NCI-H2107 treated with DMSO at 0.1 percent for 48 hours (cell line): ENCODE results near the gene PIP5K1C.
"Not testable (repeated sequence)": the region's sequence is repeated elsewhere in the genome, so short reads cannot be mapped to it uniquely, and the experiment has no call there.

Source experiments
- DNase-seq: peaks from one replicate; lab custom pipeline; 2025; ENCODE audit not compliant: unreplicated experiment; lab: John Stamatoyannopoulos, UW

PIP5K1C gene

GRCh38 chr19:3679581-3679980 is 20.7 kb downstream of the PIP5K1C start:
- no peak for DNase-seq

- no peak for DNase-seq
Measured at GRCh38 chr19:3679138-3679537, 21.1 kb downstream of the PIP5K1C start.

GRCh38 chr19:3678188-3678587 is 22.1 kb downstream of the PIP5K1C start:
- no peak for DNase-seq

GRCh38 chr19:3674784-3675543 is 25.3 kb downstream of the PIP5K1C start:
- DNase-seq: no peak

- DNase-seq: no peak
Measured at GRCh38 chr19:3673506-3674439, 26.5 kb downstream of the PIP5K1C start.

- DNase-seq: no peak
Measured at GRCh38 chr19:3672993-3673392, 27.3 kb downstream of the PIP5K1C start.

- DNase-seq: no peak
Measured at GRCh38 chr19:3672575-3672948, 27.7 kb downstream of the PIP5K1C start.

- DNase-seq: no peak
Measured at GRCh38 chr19:3671680-3672574, 28.3 kb downstream of the PIP5K1C start.

GRCh38 chr19:3670796-3671679 is 29.2 kb downstream of the PIP5K1C start:
- no peak for DNase-seq

GRCh38 chr19:3669947-3670795 is 30.1 kb downstream of the PIP5K1C start:
- no peak for DNase-seq

GRCh38 chr19:3669082-3669946 is 31.0 kb downstream of the PIP5K1C start:
- no peak for DNase-seq

- no peak for DNase-seq
Measured at GRCh38 chr19:3668331-3669081, 31.8 kb downstream of the PIP5K1C start.

GRCh38 chr19:3667766-3668165 is 32.5 kb downstream of the PIP5K1C start:
- DNase-seq: no peak

GRCh38 chr19:3667037-3667638 is 33.1 kb downstream of the PIP5K1C start:
- no peak for DNase-seq

GRCh38 chr19:3666545-3666856 is 33.8 kb downstream of the PIP5K1C start:
- DNase-seq: not testable (repeated sequence)

- DNase-seq: no peak
Measured at GRCh38 chr19:3665681-3666544, 34.4 kb downstream of the PIP5K1C start.
